Esophagus muscularis mucosa (tissue), 4 donors: ENCODE results near the gene CREB3L2. TPM values are rescaled to one million over a fixed set of nuclear protein-coding genes. Genes with fewer than 3 reads are reported as not detected.

Experiments used
- DNase-seq: peaks from one replicate; pipeline ENCODE4 v3.0.0-alpha.2; 2017; ENCODE audit errors: extremely low spot score
- H3K27ac ChIP-seq, 4 donors: fragments of 200-600 bp; sonication (generic); replicated peaks in 1 of 4; 1 replicate in 3 of 4; 2 replicates in 1 of 4; pipeline ENCODE4 v1.5.1; 2016 to 2019; ENCODE audit warnings: mild to moderate bottlenecking in 1 of 4
- H3K27me3 ChIP-seq, 4 donors: fragments of 200-600 bp; sonication (generic); one replicate each; pipeline versions ENCODE4 v1.5.1 to v1.6.0; 2016 to 2019
- H3K36me3 ChIP-seq, 4 donors: fragments of 200-600 bp; sonication (generic); one replicate each; pipeline ENCODE4 v1.5.1; 2016 to 2019
- H3K4me1 ChIP-seq, 4 donors: fragments of 200-600 bp; sonication (generic); one replicate each; pipeline ENCODE4 v1.5.1; 2016 to 2019
- H3K4me3 ChIP-seq, 4 donors: fragments of 200-600 bp; sonication (generic); 1 replicate in 2 of 4; 2 replicates in 2 of 4; pipeline ENCODE4 v1.5.1; 2016 to 2019; ENCODE audit warnings: mild to moderate bottlenecking in 4 of 4, moderate library complexity in 1 of 4
- H3K9me3 ChIP-seq, 4 donors: fragments of 200-600 bp; sonication (generic); 1 replicate in 3 of 4; 2 replicates in 1 of 4; pipeline ENCODE4 v1.5.1; 2016 to 2019
- CTCF ChIP-seq, 3 experiments: fragments of 200-600 bp in 2 of 3; fragments of 450-650 bp in 1 of 3; sonication (generic) in 2 of 3; IDR thresholded peaks; one replicate each; pipeline ENCODE4 v1.5.1; 2017 to 2019; ENCODE audit warnings: antibody characterized with exemption in 3 of 3, mild to moderate bottlenecking in 2 of 3, moderate library complexity in 1 of 3
- EP300 ChIP-seq: sonication (generic); formaldehyde crosslinking; IDR thresholded peaks from one replicate; pipeline ENCODE4 v1.6.1; 2017; ENCODE audit warnings: antibody characterized with exemption
- POLR2A ChIP-seq: fragments of 450-650 bp; IDR thresholded peaks from one replicate; pipeline ENCODE4 v1.6.1; 2017; ENCODE audit warnings: antibody characterized with exemption, moderate library complexity, mild to moderate bottlenecking, low read depth
- POLR2AphosphoS5 ChIP-seq, 2 donors: sonication (generic); formaldehyde crosslinking; IDR thresholded peaks; one replicate each; pipeline ENCODE4 v1.6.1; 2017; ENCODE audit warnings: antibody characterized with exemption in 2 of 2
- WGBS: methylation state at CpG from one replicate; pipeline ENCODE4 v1.1.5; 2018; 5-methylcytosine and 5-hydroxymethylcytosine counted together
- intact Hi-C: fragments of 100-400 bp; cut with DNase I; formaldehyde crosslinking; loops from one replicate; pipeline ENCODE4 v1.15.1; 2023
- total RNA-seq, 4 donors: library from RNA; depleted of rRNA; stranded (reverse); fragments of >200 nt; gene quantifications; one replicate each; pipeline versions ENCODE4 v1.1.0 to v1.2.1, GENCODE V29; 2016

The CREB3L2 gene
- total RNA-seq, 4 donors from 2014 or later: 29.2 to 43.4 (median 37.1) TPM

- DNase-seq: no peak
- H3K4me1 ChIP-seq: peaks cover 75 to 98% (median 95%) of the 10 kb centered on the region in 4 donors
- peak in 1 of 2 donors; percentile 5 for TF ChIP-seq POLR2AphosphoS5 (IDR thresholded peaks at IDR 0.05)
- TF ChIP-seq EP300: no peak
- intact Hi-C loops: no loop called here
- H3K4me3 ChIP-seq: no peak overlapping the region
- H3K27ac ChIP-seq: peak overlapping the region; percentile 65 to 78 (median 76)
- H3K27me3 ChIP-seq: no peaks in the 10 kb centered on the region
- H3K36me3 ChIP-seq: no peaks in the 10 kb centered on the region
- no peaks in the 10 kb centered on the region for H3K9me3 ChIP-seq
- 57% methylated on average over 5 of the region's 5 CpGs for WGBS
Measured at GRCh38 chr7:137992104-137992549, 9.8 kb downstream of the CREB3L2 start.

- intact Hi-C loops: no loop called here
- Histone ChIP-seq H3K9me3 (no peaks in the 10 kb centered on the region), H3K4me1 (peaks cover 72 to 98% (median 95%) of the 10 kb centered on the region in 4 donors), H3K27ac (peak overlapping the region; percentile 65 to 78 (median 76)), H3K36me3 (no peaks in the 10 kb centered on the region), H3K27me3 (no peaks in the 10 kb centered on the region), H3K4me3 (peak overlapping the region in 3 of 4 donors; percentile 13 to 21 (median 17))
- 50% methylated on average over 5 of the region's 5 CpGs for WGBS
- no peak for DNase-seq
- TF ChIP-seq EP300 (no peak), POLR2A (no peak), CTCF (IDR thresholded peaks at IDR 0.05) (no peak), POLR2AphosphoS5 (IDR thresholded peaks at IDR 0.05) (peak; percentile 15 to 50)
Measured at GRCh38 chr7:137990251-137990941, 11.5 kb downstream of the CREB3L2 start.

- intact Hi-C loops: no loop called here
- peaks cover 78 to 100% (median 98%) of the 10 kb centered on the region in 4 donors for H3K4me1 ChIP-seq
- WGBS: 75% methylated on average over 4 of the region's 4 CpGs
Measured at GRCh38 chr7:137989590-137989989, 12.3 kb downstream of the CREB3L2 start.

GRCh38 chr7:137989094-137989493 is 12.8 kb downstream of the CREB3L2 start:
- Histone ChIP-seq H3K27me3 (no peaks in the 10 kb centered on the region), H3K27ac (peak overlapping the region; percentile 65 to 78 (median 76)), H3K9me3 (no peaks in the 10 kb centered on the region), H3K36me3 (no peaks in the 10 kb centered on the region), H3K4me3 (no peak overlapping the region), H3K4me1 (peaks cover 83 to 100% (median 98%) of the 10 kb centered on the region in 4 donors)
- 65% methylated on average over 7 of the region's 7 CpGs for WGBS
- TF ChIP-seq EP300 (no peak), POLR2A (no peak), POLR2AphosphoS5 (IDR thresholded peaks at IDR 0.05) (peak in 1 of 2 donors; percentile 32), CTCF (IDR thresholded peaks at IDR 0.05) (no peak)
- intact Hi-C loops: no loop called here
- no peak for DNase-seq

More at GRCh38 chr7:137989590-137989989, 12.3 kb downstream of the CREB3L2 start:
- no peaks in the 10 kb centered on the region for H3K9me3 ChIP-seq
- no peak overlapping the region for H3K4me3 ChIP-seq
- no peaks in the 10 kb centered on the region for H3K27me3 ChIP-seq
- no peak for DNase-seq
- H3K36me3 ChIP-seq: no peaks in the 10 kb centered on the region
- H3K27ac ChIP-seq: peak overlapping the region; percentile 65 to 78 (median 76)
- TF ChIP-seq CTCF (IDR thresholded peaks at IDR 0.05): no peak
- TF ChIP-seq POLR2AphosphoS5 (IDR thresholded peaks at IDR 0.05): no peak
- TF ChIP-seq EP300: no peak
- no peak for TF ChIP-seq POLR2A

- H3K27ac ChIP-seq: peak overlapping the region; percentile 65 to 78 (median 76)
- intact Hi-C loops: no loop called here
- H3K9me3 ChIP-seq: no peaks in the 10 kb centered on the region
- H3K4me3 ChIP-seq: no peak overlapping the region
- peak in 1 of 2 donors; percentile 7 for TF ChIP-seq POLR2AphosphoS5 (IDR thresholded peaks at IDR 0.05)
- no peak for TF ChIP-seq EP300
- peaks cover 77 to 100% (median 100%) of the 10 kb centered on the region in 4 donors for H3K4me1 ChIP-seq
- no peaks in the 10 kb centered on the region for H3K36me3 ChIP-seq
- no peak for DNase-seq
- H3K27me3 ChIP-seq: no peaks in the 10 kb centered on the region
- WGBS: 59% methylated on average over 4 of the region's 4 CpGs
Measured at GRCh38 chr7:137987968-137988367, 13.9 kb downstream of the CREB3L2 start.
